HG03460 (cell line): ENCODE data around the gene HSD17B2.
"Not testable (repeated sequence)": the region's sequence is repeated elsewhere in the genome, so short reads cannot be mapped to it uniquely, and the experiment has no call there.

Experiments
- ATAC-seq: cut with Tn5 transposase; IDR thresholded peaks from one replicate; pipeline ENCODE4 v1.9.1; 2021; ENCODE audit not compliant: unreplicated experiment

HSD17B2 gene

GRCh38 chr16:82118749-82119148 lies 83.7 kb downstream of the HSD17B2 start:
- no peak for ATAC-seq

GRCh38 chr16:82119405-82119804 lies 84.4 kb downstream of the HSD17B2 start:
- ATAC-seq = no peak

- ATAC-seq = no peak
These were observed 89.6 kb downstream of the HSD17B2 start for GRCh38 chr16:82124651-82125050.

- no peak for ATAC-seq
These were observed 94.8 kb downstream of the HSD17B2 start for GRCh38 chr16:82129881-82130280.

- no peak for ATAC-seq
These were observed 98.7 kb downstream of the HSD17B2 start for GRCh38 chr16:82133798-82134197.

- ATAC-seq = no peak
These were observed 99.8 kb downstream of the HSD17B2 start for GRCh38 chr16:82134846-82135245.

- no peak for ATAC-seq
These were observed 100.8 kb downstream of the HSD17B2 start for GRCh38 chr16:82135844-82136243.

- no peak for ATAC-seq
These were observed 102.1 kb downstream of the HSD17B2 start for GRCh38 chr16:82136956-82137821.

- ATAC-seq = no peak
These were observed 102.7 kb downstream of the HSD17B2 start for GRCh38 chr16:82137822-82138167.

- ATAC-seq = no peak
These were observed 103.6 kb downstream of the HSD17B2 start for GRCh38 chr16:82138478-82139285.

- ATAC-seq = not testable (repeated sequence)
These were observed 104.2 kb downstream of the HSD17B2 start for GRCh38 chr16:82139286-82139571.

- ATAC-seq = no peak
These were observed 111.5 kb downstream of the HSD17B2 start for GRCh38 chr16:82146556-82146955.

GRCh38 chr16:82146957-82147356 lies 111.9 kb downstream of the HSD17B2 start:
- no peak for ATAC-seq

GRCh38 chr16:82147546-82147945 lies 112.5 kb downstream of the HSD17B2 start:
- no peak for ATAC-seq
